ENCODE measurements around the gene DOCK2.
"Not testable (repeated sequence)": the region's sequence is repeated elsewhere in the genome, so short reads cannot be mapped to it uniquely, and the experiment has no call there.

DOCK2 gene

GRCh38 chr5:169817031-169817430, 180.0 kb downstream of the DOCK2 start:
- no peak for TF ChIP-seq CTCF (IDR thresholded peaks at IDR 0.05; ENCODE audit: low read depth, low read length)

GRCh38 chr5:169826618-169827017, 189.5 kb downstream of the DOCK2 start:
- no peak for TF ChIP-seq CTCF (IDR thresholded peaks at IDR 0.05; ENCODE audit: low read depth, low read length)
- no peak overlapping the region for H3K4me3 ChIP-seq (ENCODE audit: low read depth, low read length)

More at GRCh38 chr5:169817031-169817430, 180.0 kb downstream of the DOCK2 start:
- no peak overlapping the region for H3K4me3 ChIP-seq (ENCODE audit: low read depth, low read length)

GRCh38 chr5:169827769-169828168, 190.7 kb downstream of the DOCK2 start:
- H3K4me3 ChIP-seq (ENCODE audit: low read depth, low read length): no peak overlapping the region
- no peak for TF ChIP-seq CTCF (IDR thresholded peaks at IDR 0.05; ENCODE audit: low read depth, low read length)

- no peak overlapping the region for H3K4me3 ChIP-seq (ENCODE audit: low read depth, low read length)
- no peak for TF ChIP-seq CTCF (IDR thresholded peaks at IDR 0.05; ENCODE audit: low read depth, low read length)
Measured at GRCh38 chr5:169828385-169828784, 191.3 kb downstream of the DOCK2 start.

- H3K4me3 ChIP-seq (ENCODE audit: low read depth, low read length): no peak overlapping the region
- no peak for TF ChIP-seq CTCF (IDR thresholded peaks at IDR 0.05; ENCODE audit: low read depth, low read length)
Measured at GRCh38 chr5:169831331-169831730, 194.3 kb downstream of the DOCK2 start.

- no peak for TF ChIP-seq CTCF (IDR thresholded peaks at IDR 0.05; ENCODE audit: low read depth, low read length)
- H3K4me3 ChIP-seq (ENCODE audit: low read depth, low read length): no peak overlapping the region
Measured at GRCh38 chr5:169832304-169832703, 195.2 kb downstream of the DOCK2 start.

GRCh38 chr5:169832845-169833244, 195.8 kb downstream of the DOCK2 start:
- no peak overlapping the region for H3K4me3 ChIP-seq (ENCODE audit: low read depth, low read length)
- no peak for TF ChIP-seq CTCF (IDR thresholded peaks at IDR 0.05; ENCODE audit: low read depth, low read length)

- not testable (repeated sequence) for H3K4me3 ChIP-seq (ENCODE audit: low read depth, low read length)
Measured at GRCh38 chr5:169833681-169834292, 196.7 kb downstream of the DOCK2 start.

GRCh38 chr5:169834540-169834939, 197.5 kb downstream of the DOCK2 start:
- not testable (repeated sequence) for H3K4me3 ChIP-seq (ENCODE audit: low read depth, low read length)
